GM12801 (cell line): ENCODE data around the gene NOL11.

Source experiments
- CTCF ChIP-seq: IDR thresholded peaks from one replicate; pipeline ENCODE4 v1.5.1; 2011; ENCODE audit warnings: control low read depth; ENCODE audit not compliant: insufficient read length; ENCODE audit errors: extremely low read depth

The NOL11 gene

GRCh38 chr17:67711916-67712315, 5.8 kb upstream of the NOL11 start:
- no peak for TF ChIP-seq CTCF

DNA sequence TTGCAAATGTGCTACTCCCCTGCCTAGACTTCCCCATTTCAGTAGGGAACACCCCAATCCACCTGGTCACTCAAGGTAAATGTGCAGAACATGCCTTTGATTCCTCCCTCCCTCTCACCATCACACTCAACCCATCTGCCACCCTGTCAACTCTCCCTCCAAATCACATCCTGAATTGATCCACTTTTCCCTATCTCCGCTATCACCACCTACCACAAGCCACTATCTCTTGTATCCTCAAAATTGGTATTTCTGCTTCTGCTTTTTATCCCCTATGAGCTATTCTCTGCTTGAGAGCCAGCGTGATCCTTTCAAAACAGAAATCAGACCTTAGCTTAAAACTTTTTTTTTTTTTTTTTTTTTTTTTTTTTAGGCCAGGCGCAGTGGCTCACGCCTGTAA, 5.4 kb upstream of the NOL11 start:
- no peak for TF ChIP-seq CTCF

DNA sequence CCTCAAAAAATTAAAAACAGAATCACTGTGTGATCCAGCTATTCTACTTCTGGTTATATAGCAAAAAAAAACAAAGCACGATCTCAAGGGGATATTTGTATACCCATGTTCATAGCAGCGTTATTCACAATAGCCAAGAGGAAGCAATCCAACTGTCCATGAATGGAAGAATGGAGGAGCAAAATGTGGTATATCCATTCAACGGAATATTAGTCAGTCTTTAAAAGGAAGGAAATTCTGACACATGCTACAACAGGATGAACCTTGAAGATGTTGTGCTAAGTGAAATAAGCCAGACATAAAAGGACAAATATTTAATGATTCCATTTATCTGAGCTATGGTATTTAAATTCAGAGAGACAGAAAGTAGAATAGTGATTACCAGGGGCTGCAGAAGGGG, 4.6 kb upstream of the NOL11 start:
- TF ChIP-seq CTCF = no peak

- no peak for TF ChIP-seq CTCF
These were observed 1.3 kb upstream of the NOL11 start for GRCh38 chr17:67716405-67716798.

DNA sequence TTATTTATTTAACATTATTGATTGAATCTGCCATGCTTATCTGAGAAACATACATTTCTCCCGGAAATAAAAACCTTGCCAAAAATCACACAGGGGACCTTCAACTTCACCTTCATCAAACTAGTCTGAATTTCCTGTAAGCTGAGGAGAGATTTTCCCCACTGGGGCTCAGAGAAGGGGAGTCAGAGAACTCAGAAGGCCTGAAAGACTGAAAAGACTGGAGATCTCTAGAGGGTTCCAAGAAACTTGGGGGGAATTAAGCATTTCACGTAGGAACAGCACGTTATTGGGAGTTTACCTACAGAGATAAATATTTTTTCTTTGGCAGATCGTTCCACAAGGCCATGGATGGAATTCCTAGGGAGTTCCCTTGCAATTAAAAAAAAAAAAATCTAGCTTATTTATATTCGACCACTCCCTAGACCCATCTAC, 528 bp upstream of the NOL11 start:
- no peak for TF ChIP-seq CTCF

DNA sequence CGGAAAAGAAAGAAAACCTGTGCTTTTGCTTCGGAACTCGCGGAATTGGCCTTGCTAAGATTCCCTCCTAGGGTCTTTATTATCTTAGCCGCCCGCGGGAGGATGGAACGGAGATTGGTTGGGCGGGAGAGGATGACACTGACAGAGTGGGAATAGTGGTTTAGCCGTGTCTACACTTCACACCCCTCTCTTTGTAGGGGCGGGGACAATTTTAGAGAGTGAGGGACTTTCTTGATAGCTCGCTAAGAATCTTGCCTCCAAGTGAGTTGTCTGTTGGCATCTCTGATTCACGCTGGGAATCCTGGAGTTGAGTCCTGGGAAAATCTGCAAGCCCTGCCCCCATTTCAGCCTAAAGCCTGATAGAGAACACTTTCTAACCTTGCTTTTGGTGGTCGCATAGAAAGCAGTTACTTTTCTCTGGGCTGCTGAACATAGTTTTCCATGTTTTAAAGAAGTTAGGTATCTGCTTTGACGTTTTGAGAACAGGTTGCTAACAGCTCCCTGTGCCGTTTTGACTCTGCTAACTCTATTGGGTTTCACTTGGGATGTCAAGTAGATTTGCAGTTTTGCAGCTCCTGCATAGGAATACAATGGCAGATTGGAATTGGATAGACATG, 697 bp downstream of the NOL11 start:
- TF ChIP-seq CTCF = no peak

DNA sequence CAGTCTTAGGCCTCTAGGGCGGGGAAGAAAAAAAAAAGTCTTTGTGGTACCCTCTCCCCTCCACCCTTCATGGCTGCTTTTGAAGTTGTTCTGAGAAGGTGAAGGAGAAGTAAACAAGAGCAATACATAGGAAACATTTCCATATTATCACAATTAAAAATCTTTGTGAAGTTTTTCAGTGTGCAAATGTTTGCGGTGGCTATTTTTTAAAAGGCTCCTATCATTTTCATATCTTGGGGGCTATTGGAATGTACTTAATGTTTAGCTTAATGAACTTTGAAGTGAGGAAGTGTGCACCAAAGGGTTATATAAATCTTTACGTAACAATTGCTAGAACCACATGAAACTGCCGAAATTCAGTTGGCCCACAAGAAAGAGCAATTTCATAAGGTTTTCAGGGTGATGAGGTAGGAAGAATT, 7.6 kb downstream of the NOL11 start:
- TF ChIP-seq CTCF = no peak
